ENCODE measurements around the gene PRRG1. TPM values are rescaled to one million over a fixed set of nuclear protein-coding genes. Genes with fewer than 3 reads are reported as not detected.

Gene PRRG1
- polyA plus RNA-seq, 1 experiment, result 15.4 TPM

DNA sequence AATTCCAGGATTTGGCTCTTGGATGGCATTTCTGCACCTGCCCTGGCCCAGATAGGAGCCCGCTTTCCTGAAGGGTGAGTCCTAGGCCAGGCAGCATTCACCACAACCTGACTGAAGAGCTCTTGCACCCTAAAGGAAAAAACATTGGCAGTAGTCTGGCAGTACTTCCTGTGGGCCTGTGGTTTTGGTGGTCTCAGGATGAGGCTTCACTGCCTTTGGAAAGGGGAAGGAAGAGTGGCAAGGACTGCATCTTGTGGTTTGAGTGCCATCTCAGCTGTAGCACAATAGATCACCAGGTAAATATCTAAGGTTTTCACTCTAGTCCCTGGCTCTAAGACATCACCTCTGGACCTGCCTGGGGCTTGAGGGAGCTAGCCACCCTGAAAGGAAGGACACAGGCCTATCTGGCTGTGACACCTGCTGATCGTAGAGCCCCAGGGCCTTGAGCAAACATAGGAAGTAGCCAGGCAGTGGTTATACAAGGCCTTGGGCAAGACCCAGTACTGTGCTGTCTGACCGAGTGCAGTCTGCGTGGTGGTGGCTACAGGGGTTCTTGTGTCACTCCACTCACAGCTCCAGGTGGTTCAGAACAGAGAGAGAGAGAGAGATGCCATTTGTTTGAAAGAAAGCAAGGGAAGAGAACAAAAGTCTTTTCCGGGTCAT, 28.5 kb upstream of the PRRG1 start:
- TF ChIP-seq, protein P1, sequence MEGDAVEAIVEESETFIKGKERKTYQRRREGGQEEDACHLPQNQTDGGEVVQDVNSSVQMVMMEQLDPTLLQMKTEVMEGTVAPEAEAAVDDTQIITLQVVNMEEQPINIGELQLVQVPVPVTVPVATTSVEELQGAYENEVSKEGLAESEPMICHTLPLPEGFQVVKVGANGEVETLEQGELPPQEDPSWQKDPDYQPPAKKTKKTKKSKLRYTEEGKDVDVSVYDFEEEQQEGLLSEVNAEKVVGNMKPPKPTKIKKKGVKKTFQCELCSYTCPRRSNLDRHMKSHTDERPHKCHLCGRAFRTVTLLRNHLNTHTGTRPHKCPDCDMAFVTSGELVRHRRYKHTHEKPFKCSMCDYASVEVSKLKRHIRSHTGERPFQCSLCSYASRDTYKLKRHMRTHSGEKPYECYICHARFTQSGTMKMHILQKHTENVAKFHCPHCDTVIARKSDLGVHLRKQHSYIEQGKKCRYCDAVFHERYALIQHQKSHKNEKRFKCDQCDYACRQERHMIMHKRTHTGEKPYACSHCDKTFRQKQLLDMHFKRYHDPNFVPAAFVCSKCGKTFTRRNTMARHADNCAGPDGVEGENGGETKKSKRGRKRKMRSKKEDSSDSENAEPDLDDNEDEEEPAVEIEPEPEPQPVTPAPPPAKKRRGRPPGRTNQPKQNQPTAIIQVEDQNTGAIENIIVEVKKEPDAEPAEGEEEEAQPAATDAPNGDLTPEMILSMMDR (IDR thresholded peaks at IDR 0.05; ENCODE audit: insufficient read depth, low read depth, low read length), result no peak
- DNase-seq (ENCODE audit: low read depth), result no peak
- CTCF ChIA-PET, result no interaction called here
- Histone ChIP-seq H3K36me3 (ENCODE audit: control insufficient read depth, insufficient read depth, low read length) (no peaks in the 10 kb centered on the region), H3K4me3 (ENCODE audit: low read depth, low read length) (no peak overlapping the region), H3K27me3 (ENCODE audit: control insufficient read depth, insufficient read depth, low read length) (no peaks in the 10 kb centered on the region)
- POLR2A ChIA-PET, result no interaction called here

DNA sequence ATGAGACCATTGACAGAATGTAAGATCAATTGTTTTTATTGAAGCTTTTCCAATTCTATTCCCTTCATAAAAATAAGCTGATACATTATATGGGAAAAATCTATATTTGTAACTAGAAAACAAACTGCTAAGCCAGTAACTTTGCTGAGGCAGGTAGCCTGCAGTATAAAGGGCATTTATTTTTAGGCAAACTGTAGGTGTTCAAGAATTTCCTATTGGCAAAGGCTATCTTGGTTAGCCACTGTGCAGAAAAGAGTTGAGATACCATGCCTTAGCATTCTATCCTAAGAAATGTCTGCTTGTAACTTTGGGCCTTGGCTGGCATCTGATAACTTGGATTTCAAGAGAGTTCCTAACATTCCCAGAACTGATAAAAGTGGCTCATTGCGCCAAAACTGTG, 18.5 kb upstream of the PRRG1 start:
- CTCF ChIA-PET, result no interaction called here
- no peak for DNase-seq (ENCODE audit: low read depth)
- no peaks in the 10 kb centered on the region for H3K27me3 ChIP-seq (ENCODE audit: control insufficient read depth, insufficient read depth, low read length)
- POLR2A ChIA-PET, result no interaction called here
- TF ChIP-seq, protein P1 (IDR thresholded peaks at IDR 0.05; ENCODE audit: insufficient read depth, low read depth, low read length), result no peak
- no peak overlapping the region for H3K4me3 ChIP-seq (ENCODE audit: low read depth, low read length)
- H3K36me3 ChIP-seq (ENCODE audit: control insufficient read depth, insufficient read depth, low read length), result no peaks in the 10 kb centered on the region

DNA sequence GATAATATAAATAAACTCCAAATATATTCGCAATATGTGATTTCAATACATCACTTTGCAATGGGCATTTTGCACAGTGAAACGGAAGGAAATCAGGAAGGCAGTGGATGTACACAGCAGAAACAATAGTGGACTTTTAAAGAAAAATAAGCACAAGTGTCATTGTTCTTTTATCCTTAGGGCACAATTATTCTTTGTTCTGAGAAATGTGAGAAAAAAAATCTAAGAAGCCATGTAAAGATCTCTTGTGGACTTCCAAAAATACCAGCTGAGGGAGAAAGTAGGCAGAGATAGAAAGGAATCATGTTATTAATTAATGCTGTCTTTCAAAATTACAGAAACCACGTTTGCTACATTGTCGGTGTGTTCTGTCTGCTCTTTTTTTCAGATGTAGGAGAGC, 17.6 kb upstream of the PRRG1 start:
- POLR2A ChIA-PET, result no interaction called here
- TF ChIP-seq, protein P1 (IDR thresholded peaks at IDR 0.05; ENCODE audit: insufficient read depth, low read depth, low read length), result no peak
- no peak for DNase-seq (ENCODE audit: low read depth)
- Histone ChIP-seq H3K27me3 (ENCODE audit: control insufficient read depth, insufficient read depth, low read length) (no peaks in the 10 kb centered on the region), H3K36me3 (ENCODE audit: control insufficient read depth, insufficient read depth, low read length) (no peaks in the 10 kb centered on the region), H3K4me3 (ENCODE audit: low read depth, low read length) (no peak overlapping the region)
- CTCF ChIA-PET, result no interaction called here

DNA sequence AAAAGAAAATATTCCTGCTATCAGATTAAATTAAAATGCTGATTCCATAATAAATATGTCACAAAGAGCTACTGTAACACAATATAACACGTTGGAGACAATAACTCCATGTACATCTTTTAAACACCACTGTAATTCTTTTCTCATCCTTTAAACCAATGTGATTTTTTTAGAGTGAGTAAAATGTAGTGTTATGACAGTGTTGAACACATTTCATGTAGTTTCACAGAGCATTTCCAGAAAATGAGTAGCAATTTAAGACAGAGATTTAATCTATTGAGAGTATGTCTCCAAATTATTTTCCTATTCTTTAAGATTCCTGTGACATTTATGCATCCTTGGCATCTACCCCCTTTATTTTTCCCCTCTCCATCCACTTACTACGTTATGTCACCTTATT, 17.1 kb upstream of the PRRG1 start:
- no peak for DNase-seq (ENCODE audit: low read depth)
- TF ChIP-seq, protein P1 (IDR thresholded peaks at IDR 0.05; ENCODE audit: insufficient read depth, low read depth, low read length), result no peak
- POLR2A ChIA-PET, result no interaction called here
- no peaks in the 10 kb centered on the region for H3K36me3 ChIP-seq (ENCODE audit: control insufficient read depth, insufficient read depth, low read length)
- no peak overlapping the region for H3K4me3 ChIP-seq (ENCODE audit: low read depth, low read length)
- CTCF ChIA-PET, result no interaction called here
- H3K27me3 ChIP-seq (ENCODE audit: control insufficient read depth, insufficient read depth, low read length), result no peaks in the 10 kb centered on the region

DNA sequence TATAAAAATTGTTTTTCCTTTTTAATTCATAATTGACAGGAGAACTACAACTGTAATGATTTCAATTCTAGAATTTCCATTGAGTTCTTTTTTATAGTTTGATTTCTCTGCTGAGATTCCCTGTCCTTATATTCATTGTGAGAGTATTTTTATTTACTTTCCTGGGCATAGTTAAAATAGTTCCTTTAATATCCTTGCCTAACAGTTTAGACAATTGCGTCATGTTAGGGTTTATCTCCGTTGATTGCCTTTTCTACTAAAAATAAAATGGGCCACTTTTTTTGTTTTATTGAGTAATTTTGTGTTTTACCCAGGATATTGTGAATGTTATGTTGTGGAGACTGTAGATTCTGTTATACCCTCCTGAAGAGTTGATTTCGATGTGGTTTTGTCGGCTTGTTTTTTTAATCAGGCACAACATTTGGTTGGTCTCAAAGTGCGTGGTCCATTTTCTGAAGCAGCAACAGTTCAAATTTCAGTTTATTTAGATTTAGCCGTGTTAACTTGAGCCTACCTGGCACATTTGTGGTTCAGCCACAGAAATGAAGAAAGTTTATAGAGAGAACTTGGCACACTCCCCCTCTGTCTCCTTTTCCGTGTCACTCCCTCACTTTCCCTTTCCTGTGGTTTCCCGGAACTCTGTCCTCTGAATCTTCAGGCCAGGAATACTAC, 16.0 kb upstream of the PRRG1 start:
- H3K4me3 ChIP-seq (ENCODE audit: low read depth, low read length), result no peak overlapping the region
- no peaks in the 10 kb centered on the region for H3K27me3 ChIP-seq (ENCODE audit: control insufficient read depth, insufficient read depth, low read length)
- DNase-seq (ENCODE audit: low read depth), result no peak
- H3K36me3 ChIP-seq (ENCODE audit: control insufficient read depth, insufficient read depth, low read length), result no peaks in the 10 kb centered on the region
- ChIA-PET POLR2A (no interaction called here), CTCF (no interaction called here)
- TF ChIP-seq, protein P1 (IDR thresholded peaks at IDR 0.05; ENCODE audit: insufficient read depth, low read depth, low read length), result no peak
